Suprapubic skin (tissue), 4 donors: ENCODE data around the gene CTXND2. TPM values are rescaled to one million over a fixed set of nuclear protein-coding genes. Genes with fewer than 3 reads are reported as not detected.

Experiments used
- DNase-seq, 2 donors: peaks; one replicate each; pipeline ENCODE4 v3.0.0-alpha.2; 2019; ENCODE audit warnings: low spot score in 2 of 2
- H3K27ac ChIP-seq: fragments of 200-600 bp; sonication (generic); one replicate; pipeline ENCODE4 v1.5.1; 2019
- H3K27me3 ChIP-seq: fragments of 200-600 bp; sonication (generic); one replicate; pipeline ENCODE4 v1.5.1; 2019
- H3K36me3 ChIP-seq: fragments of 200-600 bp; sonication (generic); one replicate; pipeline ENCODE4 v1.5.1; 2019
- H3K4me1 ChIP-seq: fragments of 200-600 bp; sonication (generic); one replicate; pipeline ENCODE4 v1.5.1; 2019
- H3K4me3 ChIP-seq: fragments of 200-600 bp; sonication (generic); one replicate; pipeline ENCODE4 v1.5.1; 2019; ENCODE audit warnings: mild to moderate bottlenecking
- H3K9me3 ChIP-seq: fragments of 200-600 bp; sonication (generic); one replicate; pipeline ENCODE4 v1.5.1; 2019
- EP300 ChIP-seq: sonication (generic); formaldehyde crosslinking; IDR thresholded peaks from one replicate; pipeline ENCODE4 v1.6.1; 2017; ENCODE audit warnings: antibody characterized with exemption
- POLR2A ChIP-seq, 2 donors: fragments of 450-650 bp; IDR thresholded peaks; one replicate each; pipeline ENCODE4 v1.6.1; 2017; ENCODE audit warnings: antibody characterized with exemption in 2 of 2, mild to moderate bottlenecking in 2 of 2, moderate library complexity in 2 of 2
- POLR2AphosphoS5 ChIP-seq, 3 donors: sonication (generic); formaldehyde crosslinking; IDR thresholded peaks; one replicate each; pipeline ENCODE4 v1.6.1; 2017; ENCODE audit warnings: antibody characterized with exemption in 3 of 3
- WGBS: methylation state at CpG from one replicate; pipeline ENCODE4 v1.1.5; 2018; 5-methylcytosine and 5-hydroxymethylcytosine counted together
- total RNA-seq, 4 donors: library from RNA; depleted of rRNA; stranded (reverse); fragments of >200 nt; gene quantifications; one replicate each; pipeline ENCODE4 v1.1.0, GENCODE V29; 2016
- TF ChIP-seq, protein P1 (sequence below), 2 donors: fragments of 200-600 bp in 1 of 2; fragments of 450-650 bp in 1 of 2; sonication (generic) in 1 of 2; IDR thresholded peaks; one replicate each; pipeline ENCODE4 v1.5.1; 2016 to 2019; ENCODE audit warnings: antibody characterized with exemption in 2 of 2, mild to moderate bottlenecking in 1 of 2, moderate library complexity in 1 of 2

The CTXND2 gene
- total RNA-seq, 4 donors from 2014 or later: not detected

DNA sequence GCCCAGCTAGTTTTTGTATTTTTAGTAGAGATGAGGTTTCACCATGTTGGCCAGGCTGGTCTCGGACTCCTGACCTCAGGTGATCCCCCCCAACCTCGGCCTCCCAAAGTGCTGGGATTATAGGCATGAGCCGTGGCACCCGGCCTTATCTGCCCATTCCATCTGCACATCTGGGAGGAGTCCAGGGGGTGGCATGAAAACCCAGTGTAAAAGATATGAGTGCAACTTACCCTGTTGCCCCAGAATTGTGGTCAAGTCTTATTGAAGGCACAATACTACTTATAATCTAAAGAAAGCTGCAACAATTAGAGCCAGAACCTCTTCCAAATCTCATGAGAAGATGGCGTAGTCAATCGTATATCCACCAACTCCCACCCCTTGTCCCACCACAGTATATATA is 18.4 kb downstream of the CTXND2 start:
- no peaks in the 10 kb centered on the region for H3K36me3 ChIP-seq
- 87% methylated on average over 6 of the region's 6 CpGs for WGBS
- TF ChIP-seq POLR2A (IDR thresholded peaks at IDR 0.05) (no peak), POLR2AphosphoS5 (IDR thresholded peaks at IDR 0.05) (no peak), EP300 (no peak)
- TF ChIP-seq, protein P1, sequence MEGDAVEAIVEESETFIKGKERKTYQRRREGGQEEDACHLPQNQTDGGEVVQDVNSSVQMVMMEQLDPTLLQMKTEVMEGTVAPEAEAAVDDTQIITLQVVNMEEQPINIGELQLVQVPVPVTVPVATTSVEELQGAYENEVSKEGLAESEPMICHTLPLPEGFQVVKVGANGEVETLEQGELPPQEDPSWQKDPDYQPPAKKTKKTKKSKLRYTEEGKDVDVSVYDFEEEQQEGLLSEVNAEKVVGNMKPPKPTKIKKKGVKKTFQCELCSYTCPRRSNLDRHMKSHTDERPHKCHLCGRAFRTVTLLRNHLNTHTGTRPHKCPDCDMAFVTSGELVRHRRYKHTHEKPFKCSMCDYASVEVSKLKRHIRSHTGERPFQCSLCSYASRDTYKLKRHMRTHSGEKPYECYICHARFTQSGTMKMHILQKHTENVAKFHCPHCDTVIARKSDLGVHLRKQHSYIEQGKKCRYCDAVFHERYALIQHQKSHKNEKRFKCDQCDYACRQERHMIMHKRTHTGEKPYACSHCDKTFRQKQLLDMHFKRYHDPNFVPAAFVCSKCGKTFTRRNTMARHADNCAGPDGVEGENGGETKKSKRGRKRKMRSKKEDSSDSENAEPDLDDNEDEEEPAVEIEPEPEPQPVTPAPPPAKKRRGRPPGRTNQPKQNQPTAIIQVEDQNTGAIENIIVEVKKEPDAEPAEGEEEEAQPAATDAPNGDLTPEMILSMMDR (IDR thresholded peaks at IDR 0.05): no peak
- no peaks in the 10 kb centered on the region for H3K4me1 ChIP-seq
- H3K27ac ChIP-seq: no peak overlapping the region
- H3K27me3 ChIP-seq: no peaks in the 10 kb centered on the region
- no peaks in the 10 kb centered on the region for H3K9me3 ChIP-seq
- H3K4me3 ChIP-seq: no peak overlapping the region
- DNase-seq: no peak

DNA sequence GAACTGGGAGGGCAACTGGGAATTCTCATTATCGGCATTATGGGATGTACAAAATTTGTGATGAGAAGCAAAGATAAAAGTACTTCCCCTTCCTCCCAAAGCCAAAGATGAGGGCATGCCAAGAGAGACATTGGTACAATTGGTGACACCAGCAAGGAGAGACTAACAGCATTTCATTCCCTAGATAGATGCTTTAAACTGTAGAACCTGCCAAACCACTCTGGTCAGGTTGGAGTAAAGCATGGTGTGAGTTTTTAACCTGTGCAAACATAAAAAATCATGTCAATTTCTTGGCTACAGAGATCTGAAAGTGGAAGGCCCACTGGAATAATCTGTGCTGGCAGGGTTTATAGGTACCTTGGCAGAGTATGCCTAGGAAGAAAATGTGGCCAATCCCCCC is 19.4 kb downstream of the CTXND2 start:
- Histone ChIP-seq H3K9me3 (no peaks in the 10 kb centered on the region), H3K27ac (no peak overlapping the region), H3K4me3 (no peak overlapping the region), H3K4me1 (no peaks in the 10 kb centered on the region), H3K27me3 (no peaks in the 10 kb centered on the region), H3K36me3 (no peaks in the 10 kb centered on the region)
- DNase-seq: no peak
- TF ChIP-seq EP300 (no peak), POLR2A (IDR thresholded peaks at IDR 0.05) (no peak), POLR2AphosphoS5 (IDR thresholded peaks at IDR 0.05) (no peak)
- TF ChIP-seq, protein P1 (IDR thresholded peaks at IDR 0.05): no peak
- WGBS: 75% methylated on average over 1 of the region's 1 CpG

DNA sequence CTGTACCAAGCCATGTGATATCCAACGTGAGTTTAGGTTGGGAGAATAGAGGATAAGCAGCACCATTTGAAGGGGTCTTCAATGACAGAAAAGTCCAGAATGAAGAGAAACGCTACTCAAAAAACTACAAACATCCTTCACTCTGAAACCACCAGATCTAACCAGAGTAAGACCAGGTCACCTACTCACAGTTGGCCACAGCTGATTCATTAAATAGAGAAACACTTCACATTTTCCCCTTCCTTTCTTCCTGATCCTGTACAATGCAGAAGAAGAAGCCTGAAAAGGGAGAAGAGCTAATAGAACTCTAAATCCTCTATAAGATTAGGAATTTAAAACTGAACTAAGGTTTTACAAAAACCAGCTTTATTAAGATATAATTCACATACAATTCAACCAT is 19.9 kb downstream of the CTXND2 start:
- Histone ChIP-seq H3K27ac (no peak overlapping the region), H3K4me3 (no peak overlapping the region), H3K4me1 (no peaks in the 10 kb centered on the region), H3K9me3 (no peaks in the 10 kb centered on the region), H3K27me3 (no peaks in the 10 kb centered on the region), H3K36me3 (no peaks in the 10 kb centered on the region)
- TF ChIP-seq EP300 (no peak), POLR2AphosphoS5 (IDR thresholded peaks at IDR 0.05) (no peak), POLR2A (IDR thresholded peaks at IDR 0.05) (no peak)
- TF ChIP-seq, protein P1 (IDR thresholded peaks at IDR 0.05): no peak
- 84% methylated on average over 2 of the region's 2 CpGs for WGBS
- DNase-seq: no peak

DNA sequence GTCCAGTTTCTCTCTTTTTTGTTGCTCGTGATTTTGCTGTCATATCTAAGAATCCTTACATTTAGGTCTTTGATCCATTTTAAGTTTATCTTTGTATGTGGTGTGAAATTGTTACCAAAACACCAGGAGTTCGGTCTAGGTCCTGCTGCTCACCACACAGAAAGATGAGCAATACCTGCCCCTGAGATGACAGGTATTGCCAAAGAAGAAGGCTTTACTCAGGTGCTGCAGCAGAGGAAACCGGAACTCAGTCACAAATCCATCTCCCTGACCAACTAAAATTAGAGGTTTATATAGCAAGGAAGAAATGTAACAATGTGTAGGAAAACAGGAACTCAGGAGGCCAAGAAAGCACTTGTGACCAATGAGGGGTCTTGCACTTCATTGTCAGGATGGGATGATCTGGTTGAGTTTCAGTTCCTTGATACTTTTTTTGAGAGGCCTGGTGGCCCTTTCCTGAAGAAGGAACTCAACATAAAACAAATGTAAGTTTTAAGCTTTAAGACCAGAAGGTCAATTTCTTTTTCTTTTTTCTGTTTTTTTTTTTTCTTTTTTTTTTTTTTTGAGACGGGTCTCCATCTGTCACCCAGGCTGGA is 22.7 kb downstream of the CTXND2 start:
- no peaks in the 10 kb centered on the region for H3K36me3 ChIP-seq
- H3K27me3 ChIP-seq: no peaks in the 10 kb centered on the region
- no peaks in the 10 kb centered on the region for H3K9me3 ChIP-seq
- H3K4me3 ChIP-seq: no peak overlapping the region
- no peak for DNase-seq
- WGBS: 83% methylated on average over 4 of the region's 4 CpGs
- H3K4me1 ChIP-seq: no peaks in the 10 kb centered on the region
- TF ChIP-seq POLR2AphosphoS5 (IDR thresholded peaks at IDR 0.05): no peak
- TF ChIP-seq, protein P1 (IDR thresholded peaks at IDR 0.05): no peak
- no peak for TF ChIP-seq EP300
- TF ChIP-seq POLR2A (IDR thresholded peaks at IDR 0.05): no peak
- no peak overlapping the region for H3K27ac ChIP-seq

DNA sequence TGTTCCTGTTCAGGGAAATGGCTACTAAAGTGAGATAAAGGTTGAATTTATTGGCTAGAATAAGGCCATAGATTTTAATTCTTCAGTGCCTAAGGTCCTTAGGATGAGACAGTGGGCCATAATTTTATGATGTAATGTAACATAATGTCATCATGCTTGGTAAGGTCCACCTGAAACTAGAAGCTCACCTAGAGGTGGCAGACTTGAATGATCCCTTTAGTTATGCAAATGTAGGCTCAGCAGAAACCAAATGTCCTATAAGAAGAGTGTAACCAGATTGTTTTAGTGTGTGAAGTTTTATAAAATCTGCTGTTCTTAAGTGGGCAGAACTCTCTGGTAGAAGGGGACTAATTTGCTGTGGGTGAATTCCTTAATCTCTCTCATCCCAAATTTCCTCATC is 25.7 kb downstream of the CTXND2 start:
- Histone ChIP-seq H3K4me1 (no peaks in the 10 kb centered on the region), H3K27me3 (no peaks in the 10 kb centered on the region), H3K36me3 (no peaks in the 10 kb centered on the region), H3K4me3 (no peak overlapping the region), H3K27ac (no peak overlapping the region), H3K9me3 (no peaks in the 10 kb centered on the region)
- DNase-seq: no peak
- TF ChIP-seq, protein P1 (IDR thresholded peaks at IDR 0.05): no peak
- TF ChIP-seq POLR2A (IDR thresholded peaks at IDR 0.05) (no peak), POLR2AphosphoS5 (IDR thresholded peaks at IDR 0.05) (no peak), EP300 (no peak)
